GM21526 (cell line): ENCODE measurements around the gene RASAL1.

Experiments used
- ATAC-seq: cut with Tn5 transposase; IDR thresholded peaks from one replicate; pipeline ENCODE4 v1.9.1; 2021; ENCODE audit warnings: moderate library complexity; ENCODE audit not compliant: unreplicated experiment, low FRiP score

The RASAL1 gene

GRCh38 chr12:113062502-113063395 lies 72.8 kb downstream of the RASAL1 start:
- no peak for ATAC-seq

GRCh38 chr12:113061061-113061694 lies 74.4 kb downstream of the RASAL1 start:
- no peak for ATAC-seq

GRCh38 chr12:113060336-113060960 lies 75.1 kb downstream of the RASAL1 start:
- ATAC-seq, result no peak

GRCh38 chr12:113059071-113059595 lies 76.4 kb downstream of the RASAL1 start:
- ATAC-seq, result no peak

GRCh38 chr12:113058553-113058952 lies 77.0 kb downstream of the RASAL1 start:
- no peak for ATAC-seq

GRCh38 chr12:113057565-113058485 lies 77.7 kb downstream of the RASAL1 start:
- no peak for ATAC-seq

GRCh38 chr12:113056631-113057488 lies 78.7 kb downstream of the RASAL1 start, which contains the start of gene DTX1:
Gene DTX1 (plus strand): TSS chr12:113056730. CDS start chr12:113058193, 1,463 bp downstream.
- no peak for ATAC-seq

GRCh38 chr12:113056381-113056630 lies 79.3 kb downstream of the RASAL1 start:
- ATAC-seq, result no peak

- ATAC-seq, result no peak
Observed at GRCh38 chr12:113055594-113056380, 79.8 kb downstream of the RASAL1 start.

- ATAC-seq, result no peak
Observed at GRCh38 chr12:113054948-113055486, 80.5 kb downstream of the RASAL1 start.

GRCh38 chr12:113052326-113052725 lies 83.2 kb downstream of the RASAL1 start:
- ATAC-seq, result no peak

- ATAC-seq, result no peak
Observed at GRCh38 chr12:113051759-113052158, 83.8 kb downstream of the RASAL1 start.

GRCh38 chr12:113050795-113051194 lies 84.8 kb downstream of the RASAL1 start:
- ATAC-seq, result no peak

- no peak for ATAC-seq
Observed at GRCh38 chr12:113049976-113050742, 85.4 kb downstream of the RASAL1 start.
